AG10803 (cell line): ENCODE data around the gene THSD7A.
"Not testable (repeated sequence)": the region's sequence is repeated elsewhere in the genome, so short reads cannot be mapped to it uniquely, and the experiment has no call there.

ENCODE experiments used
- DNase-seq: peaks from one replicate; pipeline ENCODE4 v3.0.0; 2010; ENCODE audit warnings: low read depth
- H3K4me3 ChIP-seq: 2 replicates; pipeline ENCODE4 v1.5.1; 2011; ENCODE audit warnings: mild to moderate bottlenecking, low read length, control low read depth
- TF ChIP-seq, protein P1 (sequence below): conservative IDR thresholded peaks from 2 replicates; pipeline ENCODE4 v1.5.1; 2011; ENCODE audit warnings: mild to moderate bottlenecking, low read length, control low read depth, inconsistent platforms

THSD7A gene

DNA sequence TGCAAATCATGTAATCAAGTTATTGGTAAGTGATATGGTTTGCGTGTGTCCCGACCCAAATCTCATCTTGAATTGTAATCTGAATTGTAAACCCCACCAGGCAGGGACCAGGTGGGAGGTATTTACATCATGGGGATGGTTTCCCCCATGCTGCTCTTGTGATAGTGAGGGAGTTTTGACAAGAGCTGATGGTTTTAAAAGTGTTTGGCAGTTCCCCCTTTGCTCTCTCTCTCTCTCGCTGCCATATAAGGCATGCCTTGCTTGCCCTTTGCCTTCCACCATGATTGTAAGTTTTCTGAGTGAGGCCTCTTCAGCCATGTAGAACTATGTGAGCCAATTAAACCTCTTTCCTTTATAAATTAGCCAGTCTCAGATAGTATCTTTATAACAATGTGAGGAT is 302.6 kb downstream of the THSD7A start:
- no peak overlapping the region for H3K4me3 ChIP-seq
- TF ChIP-seq, protein P1, sequence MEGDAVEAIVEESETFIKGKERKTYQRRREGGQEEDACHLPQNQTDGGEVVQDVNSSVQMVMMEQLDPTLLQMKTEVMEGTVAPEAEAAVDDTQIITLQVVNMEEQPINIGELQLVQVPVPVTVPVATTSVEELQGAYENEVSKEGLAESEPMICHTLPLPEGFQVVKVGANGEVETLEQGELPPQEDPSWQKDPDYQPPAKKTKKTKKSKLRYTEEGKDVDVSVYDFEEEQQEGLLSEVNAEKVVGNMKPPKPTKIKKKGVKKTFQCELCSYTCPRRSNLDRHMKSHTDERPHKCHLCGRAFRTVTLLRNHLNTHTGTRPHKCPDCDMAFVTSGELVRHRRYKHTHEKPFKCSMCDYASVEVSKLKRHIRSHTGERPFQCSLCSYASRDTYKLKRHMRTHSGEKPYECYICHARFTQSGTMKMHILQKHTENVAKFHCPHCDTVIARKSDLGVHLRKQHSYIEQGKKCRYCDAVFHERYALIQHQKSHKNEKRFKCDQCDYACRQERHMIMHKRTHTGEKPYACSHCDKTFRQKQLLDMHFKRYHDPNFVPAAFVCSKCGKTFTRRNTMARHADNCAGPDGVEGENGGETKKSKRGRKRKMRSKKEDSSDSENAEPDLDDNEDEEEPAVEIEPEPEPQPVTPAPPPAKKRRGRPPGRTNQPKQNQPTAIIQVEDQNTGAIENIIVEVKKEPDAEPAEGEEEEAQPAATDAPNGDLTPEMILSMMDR, result no peak
- DNase-seq, result no peak

DNA sequence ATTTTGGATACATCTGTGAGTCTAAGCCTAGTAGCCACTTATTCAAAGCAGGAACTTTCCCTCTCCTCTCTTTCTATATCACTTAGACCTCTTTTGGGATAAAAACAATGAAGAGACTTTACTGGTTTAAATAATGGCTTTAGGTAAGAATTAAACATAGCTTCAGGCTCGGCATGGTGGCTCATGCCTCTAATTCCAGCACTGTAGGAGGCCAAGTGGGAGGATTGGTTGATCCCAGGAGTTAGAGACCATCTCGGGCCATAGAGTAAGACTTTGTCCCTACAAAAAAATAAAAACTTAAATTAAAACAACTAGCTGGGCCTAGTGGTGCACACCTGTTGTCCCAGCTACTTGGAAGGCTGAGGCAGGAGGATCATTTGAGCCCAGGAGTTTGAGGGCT is 304.3 kb downstream of the THSD7A start:
- TF ChIP-seq, protein P1, result no peak
- H3K4me3 ChIP-seq, result no peak overlapping the region
- no peak for DNase-seq

- TF ChIP-seq, protein P1, result no peak
- DNase-seq, result no peak
- H3K4me3 ChIP-seq, result no peak overlapping the region
Observed at GRCh38 chr7:11524476-11525397, 307.3 kb downstream of the THSD7A start.

GRCh38 chr7:11521964-11522499 is 310.0 kb downstream of the THSD7A start:
- H3K4me3 ChIP-seq, DNase-seq: not testable (repeated sequence)

GRCh38 chr7:11517853-11518252 is 314.1 kb downstream of the THSD7A start:
- no peak for DNase-seq
- H3K4me3 ChIP-seq, result no peak overlapping the region
- TF ChIP-seq, protein P1, result no peak

DNA sequence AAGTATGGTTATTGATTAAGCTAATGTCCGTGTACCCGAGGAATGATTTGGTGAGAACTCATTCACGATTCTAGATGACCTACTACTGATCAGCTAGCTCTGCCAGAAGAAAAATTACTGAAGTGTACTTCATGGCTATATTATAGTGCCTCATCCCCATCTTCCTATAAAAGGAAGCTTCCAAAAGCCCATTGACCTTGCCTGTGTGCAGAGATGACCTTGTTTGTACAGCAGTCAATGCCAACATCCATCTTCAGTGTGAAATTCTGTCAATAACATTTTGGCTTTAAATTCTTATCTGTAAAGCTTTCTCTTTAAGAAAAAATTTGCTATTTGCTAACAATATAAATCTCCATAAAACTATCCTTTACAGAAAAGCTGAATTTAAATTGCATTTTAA is 315.7 kb downstream of the THSD7A start:
- TF ChIP-seq, protein P1, result no peak
- H3K4me3 ChIP-seq, result no peak overlapping the region
- no peak for DNase-seq

DNA sequence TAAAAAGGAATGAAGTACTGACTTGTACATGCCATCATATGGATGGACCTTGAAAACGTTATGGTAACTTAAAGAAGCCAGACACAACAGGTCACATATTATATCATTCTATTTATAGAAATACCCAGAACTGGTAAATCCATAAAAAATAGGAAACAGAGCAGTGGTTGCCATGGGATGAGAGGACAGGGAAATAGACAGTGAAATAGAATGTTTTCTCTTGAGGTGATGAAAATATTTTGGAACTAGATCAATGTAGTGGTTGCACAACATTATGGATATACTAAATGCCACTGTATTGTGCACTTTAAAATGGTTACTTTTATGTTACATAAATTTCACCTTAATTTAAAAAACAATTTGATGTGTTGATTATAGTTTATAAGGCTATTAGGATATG is 318.5 kb downstream of the THSD7A start:
- no peak overlapping the region for H3K4me3 ChIP-seq
- TF ChIP-seq, protein P1, result no peak
- DNase-seq, result no peak
